GM18507 (cell line): ENCODE results near the gene TLL2.

Source experiments
- DNase-seq: peaks from one replicate; pipeline ENCODE4 v3.0.0; 2011; ENCODE audit warnings: low read depth; ENCODE audit not compliant: insufficient read length; ENCODE audit errors: extremely low spot score
- FAIRE-seq: peaks from 2 replicates; lab custom pipeline; 2011; peaks lifted over from hg19 to GRCh38; lab: Jason Lieb, UNC

The TLL2 gene

GRCh38 chr10:96511044-96511945, 2.4 kb downstream of the TLL2 start:
- DNase-seq, result no peak
- FAIRE-seq, result peak; percentile 83

GRCh38 chr10:96509017-96509641, 4.6 kb downstream of the TLL2 start:
- DNase-seq (no peak), FAIRE-seq (no peak)

DNA sequence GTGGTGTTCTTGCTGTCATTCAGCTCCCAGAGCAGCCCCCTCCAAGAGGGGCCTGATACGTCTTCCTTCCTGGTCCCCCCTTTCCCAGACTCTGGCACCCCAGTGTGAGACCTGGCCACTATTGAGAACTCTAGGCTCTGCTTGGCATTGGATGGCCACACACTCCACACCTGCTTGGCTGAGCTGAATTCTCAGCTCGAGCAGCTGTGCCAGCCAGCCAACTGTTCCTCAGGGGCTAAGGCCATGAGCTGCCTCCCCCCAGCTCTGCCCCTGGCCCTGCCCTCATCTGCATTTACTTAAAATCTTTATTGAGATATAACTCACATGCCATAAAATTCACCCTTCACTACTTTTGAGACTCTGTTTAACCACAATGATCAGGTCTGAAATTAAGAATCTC, 6.7 kb downstream of the TLL2 start:
- no peak for DNase-seq
- no peak for FAIRE-seq

- FAIRE-seq (no peak), DNase-seq (no peak)
These were observed 8.3 kb downstream of the TLL2 start for GRCh38 chr10:96505150-96506136.

- no peak for DNase-seq
- FAIRE-seq, result no peak
These were observed 11.0 kb downstream of the TLL2 start for GRCh38 chr10:96502561-96503282.

GRCh38 chr10:96501985-96502384, 11.7 kb downstream of the TLL2 start:
- DNase-seq, result no peak
- no peak for FAIRE-seq

- FAIRE-seq, result no peak
- no peak for DNase-seq
These were observed 13.2 kb downstream of the TLL2 start for GRCh38 chr10:96500519-96500918.

- FAIRE-seq, result no peak
These were observed 13.7 kb downstream of the TLL2 start for GRCh38 chr10:96500050-96500449.

GRCh38 chr10:96497391-96497790, 16.3 kb downstream of the TLL2 start:
- FAIRE-seq (no peak), DNase-seq (no peak)

More at GRCh38 chr10:96500050-96500449, 13.7 kb downstream of the TLL2 start:
- DNase-seq, result no peak

GRCh38 chr10:96496281-96496925, 17.3 kb downstream of the TLL2 start:
- DNase-seq (no peak), FAIRE-seq (no peak)

GRCh38 chr10:96495544-96495943, 18.2 kb downstream of the TLL2 start:
- no peak for DNase-seq
- no peak for FAIRE-seq

GRCh38 chr10:96494694-96495093, 19.0 kb downstream of the TLL2 start:
- DNase-seq (no peak), FAIRE-seq (no peak)

- no peak for DNase-seq
- FAIRE-seq, result no peak
These were observed 19.7 kb downstream of the TLL2 start for GRCh38 chr10:96493871-96494525.

- FAIRE-seq (no peak), DNase-seq (no peak)
These were observed 20.5 kb downstream of the TLL2 start for GRCh38 chr10:96493254-96493653.

- FAIRE-seq, result no peak
- no peak for DNase-seq
These were observed 22.4 kb downstream of the TLL2 start for GRCh38 chr10:96491303-96491702.

DNA sequence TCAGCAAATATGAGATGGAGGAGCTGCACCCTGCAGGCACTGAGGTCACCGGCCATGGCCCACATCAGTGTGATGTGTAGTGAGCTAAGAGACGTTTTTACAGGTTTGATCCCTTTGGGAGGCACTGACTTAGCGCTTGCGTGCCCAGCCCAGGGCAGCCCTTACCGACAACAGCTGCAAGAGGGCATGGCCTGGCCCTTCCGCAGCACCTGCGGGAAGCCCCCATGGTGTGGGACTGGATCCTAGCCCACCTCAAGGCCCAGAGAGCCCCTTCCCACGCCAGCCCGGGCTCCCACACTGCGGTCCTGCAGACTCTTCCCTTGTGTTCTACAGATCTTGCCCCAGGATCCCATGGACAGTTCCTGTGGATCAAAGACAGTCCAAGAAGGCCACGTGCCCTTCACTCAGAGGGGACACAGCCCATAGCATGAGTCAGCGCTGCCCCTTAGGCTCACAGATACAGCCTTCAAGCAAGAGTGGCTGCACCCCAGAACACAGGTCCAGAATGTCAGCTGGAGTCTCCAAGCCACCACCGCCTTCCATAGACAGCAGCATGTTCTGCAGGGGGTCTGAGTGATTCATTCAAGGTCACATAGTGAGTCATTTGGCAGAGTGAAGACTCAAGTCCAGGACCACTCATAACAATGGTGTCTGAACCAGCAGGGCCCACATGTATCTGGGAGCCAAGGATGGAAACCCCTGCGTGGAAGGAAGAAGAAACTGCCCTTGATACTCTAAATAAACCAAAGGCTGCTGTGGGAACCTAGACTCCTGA, 25.4 kb downstream of the TLL2 start:
- DNase-seq, result no peak
- FAIRE-seq, result no peak

- FAIRE-seq, result no peak
- no peak for DNase-seq
These were observed 30.7 kb downstream of the TLL2 start for GRCh38 chr10:96482815-96483588.
